ENCODE measurements around the gene LHPP. TPM values are rescaled to one million over a fixed set of nuclear protein-coding genes. Genes with fewer than 3 reads are reported as not detected.
A peak's percentile ranks its signal among the peaks of the same experiment; 100 is the strongest.

Gene LHPP
- total RNA-seq, 2 experiments from 2014 or later, result 17.7 TPM

GRCh38 chr10:124493214-124493882 lies 31.7 kb downstream of the LHPP start:
- H3K27ac Mint-ChIP-seq, result no peak overlapping the region
- intact Hi-C loops (cut with micrococcal nuclease), result no loop called here
- H3K4me1 Mint-ChIP-seq (ENCODE audit: low read depth), result peaks cover 11% of the 10 kb centered on the region
- peaks cover 9% of the 10 kb centered on the region for H3K36me3 Mint-ChIP-seq (ENCODE audit: low read depth)
- no peak for DNase-seq
- CTCF ChIA-PET, result interaction anchor here (1.1 kb wide), 1 partner anchor 252 kb away, joined by 3 read pairs; no protein-coding TSS in a partner anchor
- no peaks in the 10 kb centered on the region for H3K27me3 Mint-ChIP-seq (ENCODE audit: low read depth)
- H3K4me3 Mint-ChIP-seq, result no peak overlapping the region
- no peaks in the 10 kb centered on the region for H3K9me3 Mint-ChIP-seq

DNA sequence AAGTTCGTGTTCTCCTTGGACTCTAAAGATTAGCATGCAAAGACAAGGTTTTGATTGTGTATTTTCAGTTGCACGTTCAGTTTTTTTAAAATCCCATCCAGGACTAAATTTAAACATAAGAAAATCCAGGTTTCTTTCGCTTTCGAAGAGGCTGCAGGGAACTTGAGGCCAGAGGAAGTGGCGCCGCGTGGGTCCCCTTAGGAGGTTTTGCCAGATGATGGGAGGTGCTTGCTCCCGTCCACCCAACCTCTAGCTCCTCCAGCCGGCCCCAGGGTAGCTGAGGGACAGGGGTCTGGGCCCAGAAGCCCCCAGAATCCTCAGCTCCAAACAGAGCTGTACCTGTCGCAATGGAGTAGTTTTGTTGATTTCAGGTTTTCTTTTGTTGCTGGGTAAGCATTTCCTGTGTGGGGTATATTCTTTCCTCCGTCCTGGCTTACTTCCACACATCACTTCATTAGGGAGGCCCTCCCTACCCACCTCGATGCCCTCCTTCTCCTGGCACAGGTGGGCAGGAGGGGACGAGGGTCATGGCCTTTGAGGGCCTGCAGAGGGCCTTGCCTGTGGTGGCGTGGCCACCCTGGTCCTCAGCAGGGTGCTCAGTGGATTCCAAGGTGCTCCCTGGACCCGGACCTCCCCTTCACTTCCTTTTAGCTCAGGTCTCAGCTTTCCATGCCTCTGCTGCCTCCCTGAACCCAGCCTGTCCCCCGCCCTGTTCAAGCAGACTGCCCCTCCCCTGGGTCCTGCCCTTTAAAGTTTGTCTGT lies 32.6 kb downstream of the LHPP start:
- Mint-ChIP-seq H3K27ac (no peak overlapping the region), H3K27me3 (ENCODE audit: low read depth) (no peaks in the 10 kb centered on the region), H3K36me3 (ENCODE audit: low read depth) (peaks cover 9% of the 10 kb centered on the region), H3K9me3 (no peaks in the 10 kb centered on the region), H3K4me3 (peak overlapping the region; percentile 44), H3K4me1 (ENCODE audit: low read depth) (peaks cover 11% of the 10 kb centered on the region)
- peak; percentile 25 for DNase-seq
- CTCF ChIA-PET, result interaction anchor here (1.0 to 1.7 kb wide), 4 partner anchors 36 to 498 kb away, joined by 3 to 5 read pairs (median 4); no protein-coding TSS in a partner anchor
- intact Hi-C loops (cut with micrococcal nuclease), result no loop called here

DNA sequence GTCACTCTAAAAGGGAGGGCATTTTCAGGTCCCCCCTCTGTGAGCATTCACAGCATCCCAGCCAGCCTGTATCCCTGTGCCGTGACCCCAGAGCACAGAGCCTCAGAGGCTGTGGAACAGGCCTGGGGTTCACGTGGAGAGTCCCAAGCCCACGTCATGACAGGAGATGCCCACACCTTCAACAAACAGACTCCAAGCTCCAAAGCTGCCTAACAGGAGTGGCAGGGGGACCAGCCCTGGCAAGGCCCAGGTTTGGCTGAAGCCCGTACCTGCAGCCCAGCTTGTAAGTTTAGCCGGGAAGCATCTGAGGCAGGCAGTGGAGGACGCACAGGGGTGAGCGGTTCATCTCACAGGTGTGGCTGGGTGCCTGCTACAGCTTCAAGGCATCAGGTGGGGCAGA lies 33.5 kb downstream of the LHPP start:
- Mint-ChIP-seq H3K27me3 (ENCODE audit: low read depth) (no peaks in the 10 kb centered on the region), H3K4me3 (no peak overlapping the region), H3K36me3 (ENCODE audit: low read depth) (peaks cover 7% of the 10 kb centered on the region), H3K27ac (no peak overlapping the region), H3K9me3 (no peaks in the 10 kb centered on the region), H3K4me1 (ENCODE audit: low read depth) (peaks cover 11% of the 10 kb centered on the region)
- CTCF ChIA-PET, result interaction anchor here (1.0 to 1.7 kb wide), 3 partner anchors 35 to 499 kb away, joined by 3 to 5 read pairs (median 4); no protein-coding TSS in a partner anchor
- no peak for DNase-seq
- intact Hi-C loops (cut with micrococcal nuclease), result no loop called here

- peaks cover 8% of the 10 kb centered on the region for H3K36me3 Mint-ChIP-seq (ENCODE audit: low read depth)
- intact Hi-C loops (cut with micrococcal nuclease), result no loop called here
- H3K4me1 Mint-ChIP-seq (ENCODE audit: low read depth), result peaks cover 11% of the 10 kb centered on the region
- CTCF ChIA-PET, result interaction anchor here (1.7 kb wide), 1 partner anchor 246 kb away, joined by 5 read pairs; no protein-coding TSS in a partner anchor
- H3K9me3 Mint-ChIP-seq, result peaks cover under 1% of the 10 kb centered on the region
- DNase-seq, result no peak
- H3K4me3 Mint-ChIP-seq, result no peak overlapping the region
- no peak overlapping the region for H3K27ac Mint-ChIP-seq
- no peaks in the 10 kb centered on the region for H3K27me3 Mint-ChIP-seq (ENCODE audit: low read depth)
These were observed 34.1 kb downstream of the LHPP start for GRCh38 chr10:124495725-124496124.

GRCh38 chr10:124496150-124496549 lies 34.5 kb downstream of the LHPP start:
- Mint-ChIP-seq H3K4me3 (no peak overlapping the region), H3K27ac (no peak overlapping the region), H3K9me3 (peaks cover 4% of the 10 kb centered on the region), H3K27me3 (ENCODE audit: low read depth) (no peaks in the 10 kb centered on the region), H3K36me3 (ENCODE audit: low read depth) (peaks cover 12% of the 10 kb centered on the region), H3K4me1 (ENCODE audit: low read depth) (peaks cover 11% of the 10 kb centered on the region)
- DNase-seq, result no peak
- CTCF ChIA-PET, result no interaction called here
- intact Hi-C loops (cut with micrococcal nuclease), result no loop called here

DNA sequence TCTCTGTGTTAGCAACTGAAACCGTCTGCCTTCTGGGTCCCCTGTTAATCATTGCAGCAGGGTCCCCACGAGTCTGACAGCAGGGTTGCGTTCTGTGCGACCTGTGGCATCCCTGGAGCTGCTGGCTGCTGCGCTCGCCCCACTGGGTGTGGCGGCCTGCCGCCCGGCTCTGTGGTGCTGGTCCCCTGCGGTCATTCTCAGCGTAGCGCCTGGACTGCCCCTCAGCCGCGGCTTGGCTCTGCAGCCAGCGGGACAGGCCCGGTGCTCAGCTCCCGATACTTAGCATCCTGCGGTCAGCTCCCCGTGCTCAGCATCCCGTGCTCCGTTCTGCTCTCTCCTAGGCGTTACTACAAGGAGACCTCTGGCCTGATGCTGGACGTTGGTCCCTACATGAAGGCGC lies 35.0 kb downstream of the LHPP start:
- intact Hi-C loops (cut with micrococcal nuclease), result no loop called here
- H3K9me3 Mint-ChIP-seq, result peaks cover 4% of the 10 kb centered on the region
- H3K27ac Mint-ChIP-seq, result no peak overlapping the region
- CTCF ChIA-PET, result no interaction called here
- H3K36me3 Mint-ChIP-seq (ENCODE audit: low read depth), result peaks cover 14% of the 10 kb centered on the region
- H3K27me3 Mint-ChIP-seq (ENCODE audit: low read depth), result no peaks in the 10 kb centered on the region
- peaks cover 11% of the 10 kb centered on the region for H3K4me1 Mint-ChIP-seq (ENCODE audit: low read depth)
- no peak for DNase-seq
- H3K4me3 Mint-ChIP-seq, result no peak overlapping the region

DNA sequence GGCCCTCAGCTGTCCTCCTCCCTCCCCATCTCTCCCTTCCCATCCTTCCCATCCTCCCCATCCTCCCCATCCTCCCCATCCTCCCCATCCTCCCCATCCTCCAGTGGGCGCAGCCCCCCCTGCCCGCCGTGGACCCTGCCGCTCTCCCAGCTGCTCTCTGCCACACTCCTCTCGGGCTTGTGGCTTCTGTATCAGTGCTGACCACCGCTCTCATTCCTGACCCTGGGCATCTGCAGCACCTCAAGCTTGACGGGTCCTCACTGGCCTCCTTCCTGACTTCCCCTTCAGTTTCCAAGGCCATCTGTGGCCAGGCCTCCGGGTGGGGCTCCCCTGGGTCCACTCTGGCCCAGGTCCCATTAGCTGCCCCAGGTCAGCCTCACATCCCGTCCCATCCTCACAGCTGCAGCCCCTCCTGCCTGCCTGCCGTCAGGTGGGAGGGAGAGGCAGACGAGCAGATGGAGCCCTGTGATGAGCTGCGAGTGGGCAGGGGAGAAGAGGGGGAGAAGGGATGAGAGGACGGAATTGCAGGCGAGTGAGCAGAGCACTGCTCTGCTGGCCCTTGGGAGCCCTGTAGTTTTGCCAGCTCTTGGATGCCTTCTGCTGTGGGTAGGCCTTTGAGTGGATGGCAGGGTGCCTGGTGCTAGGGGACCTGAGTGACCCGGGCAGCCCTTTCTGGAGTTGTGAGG lies 35.7 kb downstream of the LHPP start:
- intact Hi-C loops (cut with micrococcal nuclease), result no loop called here
- DNase-seq, result no peak
- Mint-ChIP-seq H3K4me3 (no peak overlapping the region), H3K27ac (no peak overlapping the region), H3K27me3 (ENCODE audit: low read depth) (no peaks in the 10 kb centered on the region), H3K4me1 (ENCODE audit: low read depth) (peaks cover 11% of the 10 kb centered on the region), H3K9me3 (peaks cover 4% of the 10 kb centered on the region), H3K36me3 (ENCODE audit: low read depth) (peaks cover 14% of the 10 kb centered on the region)
- CTCF ChIA-PET, result no interaction called here

GRCh38 chr10:124498056-124498455 lies 36.4 kb downstream of the LHPP start:
- H3K27me3 Mint-ChIP-seq (ENCODE audit: low read depth), result no peaks in the 10 kb centered on the region
- peaks cover 14% of the 10 kb centered on the region for H3K36me3 Mint-ChIP-seq (ENCODE audit: low read depth)
- CTCF ChIA-PET, result no interaction called here
- DNase-seq, result no peak
- H3K4me1 Mint-ChIP-seq (ENCODE audit: low read depth), result peaks cover 11% of the 10 kb centered on the region
- no peak overlapping the region for H3K4me3 Mint-ChIP-seq
- H3K27ac Mint-ChIP-seq, result no peak overlapping the region
- intact Hi-C loops (cut with micrococcal nuclease), result no loop called here
- peaks cover 4% of the 10 kb centered on the region for H3K9me3 Mint-ChIP-seq

DNA sequence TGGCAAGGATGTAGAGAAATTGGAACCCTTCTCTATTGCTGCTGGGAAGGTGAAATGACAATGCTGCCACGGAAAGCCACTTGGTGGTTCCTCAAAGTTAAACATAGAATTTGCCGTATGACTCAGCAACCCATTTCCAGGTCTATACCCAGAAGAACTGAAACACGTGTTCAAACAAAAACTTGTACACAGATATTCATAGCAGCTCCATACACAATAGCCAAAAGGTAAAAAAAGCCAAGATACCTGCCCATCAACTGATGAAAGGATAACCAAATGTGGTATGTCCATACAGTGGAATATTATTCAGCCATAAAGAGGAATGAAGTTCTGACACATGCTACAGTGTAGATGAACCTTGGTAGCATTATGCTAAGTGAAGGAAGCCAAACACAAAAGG lies 39.1 kb downstream of the LHPP start:
- Mint-ChIP-seq H3K36me3 (ENCODE audit: low read depth) (peaks cover 14% of the 10 kb centered on the region), H3K9me3 (peaks cover 4% of the 10 kb centered on the region), H3K4me1 (ENCODE audit: low read depth) (no peaks in the 10 kb centered on the region), H3K4me3 (no peak overlapping the region), H3K27me3 (ENCODE audit: low read depth) (no peaks in the 10 kb centered on the region), H3K27ac (no peak overlapping the region)
- intact Hi-C loops (cut with micrococcal nuclease), result no loop called here
- CTCF ChIA-PET, result no interaction called here
- peak; percentile 30 for DNase-seq

DNA sequence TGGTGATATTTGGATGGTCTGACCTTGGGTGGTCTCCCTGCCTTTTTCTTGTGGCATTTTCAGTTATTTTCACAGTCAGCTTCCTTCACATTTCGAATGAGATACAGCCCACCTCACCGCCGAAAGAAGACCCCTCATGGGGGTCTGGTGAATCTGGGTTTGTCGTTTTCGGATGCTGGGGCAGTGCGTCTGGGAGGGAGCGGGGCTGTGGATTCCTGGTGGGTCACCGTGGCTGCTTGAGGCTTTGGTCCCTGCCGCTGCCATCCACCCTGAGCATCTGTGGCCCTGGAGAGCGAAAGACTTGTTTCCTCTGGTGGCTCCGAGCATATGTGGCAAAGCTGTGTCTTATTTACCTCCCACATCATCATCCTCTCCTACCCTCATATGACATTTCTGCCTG lies 43.1 kb downstream of the LHPP start:
- no peak for DNase-seq
- intact Hi-C loops (cut with micrococcal nuclease), result no loop called here

DNA sequence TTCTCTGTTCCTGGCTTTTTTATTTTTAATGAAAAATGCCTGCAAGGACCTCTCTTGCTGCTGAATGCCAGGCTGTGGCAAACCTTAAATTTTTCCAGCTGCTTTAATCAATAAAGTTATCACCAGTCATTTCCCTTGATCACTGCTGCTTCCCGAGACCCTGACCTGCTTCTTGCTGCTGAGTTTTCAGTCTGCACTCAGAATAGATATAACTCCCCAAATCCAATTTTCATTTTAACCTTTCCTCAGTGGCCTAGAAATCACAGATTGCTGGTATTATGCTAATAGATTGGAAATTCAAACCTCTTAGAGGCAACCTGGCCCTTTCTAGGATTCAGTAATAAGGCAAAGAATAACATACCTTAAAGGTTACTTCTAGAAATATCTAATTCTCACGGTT lies 43.7 kb downstream of the LHPP start:
- no peaks in the 10 kb centered on the region for H3K27me3 Mint-ChIP-seq (ENCODE audit: low read depth)
- intact Hi-C loops (cut with micrococcal nuclease), result no loop called here
- no peaks in the 10 kb centered on the region for H3K4me1 Mint-ChIP-seq (ENCODE audit: low read depth)
- peaks cover 11% of the 10 kb centered on the region for H3K36me3 Mint-ChIP-seq (ENCODE audit: low read depth)
- DNase-seq, result no peak
- no peak overlapping the region for H3K27ac Mint-ChIP-seq
- CTCF ChIA-PET, result interaction anchor here (1.0 kb wide), 1 partner anchor 101 kb away, joined by 3 read pairs; no protein-coding TSS in a partner anchor
- peaks cover 4% of the 10 kb centered on the region for H3K9me3 Mint-ChIP-seq
- H3K4me3 Mint-ChIP-seq, result no peak overlapping the region

More for the DNA sequence above, 43.1 kb downstream of the LHPP start:
- Mint-ChIP-seq H3K36me3 (ENCODE audit: low read depth) (peaks cover 12% of the 10 kb centered on the region), H3K27me3 (ENCODE audit: low read depth) (no peaks in the 10 kb centered on the region), H3K4me1 (ENCODE audit: low read depth) (no peaks in the 10 kb centered on the region), H3K9me3 (peaks cover 4% of the 10 kb centered on the region), H3K27ac (no peak overlapping the region), H3K4me3 (no peak overlapping the region)
- CTCF ChIA-PET, result no interaction called here

DNA sequence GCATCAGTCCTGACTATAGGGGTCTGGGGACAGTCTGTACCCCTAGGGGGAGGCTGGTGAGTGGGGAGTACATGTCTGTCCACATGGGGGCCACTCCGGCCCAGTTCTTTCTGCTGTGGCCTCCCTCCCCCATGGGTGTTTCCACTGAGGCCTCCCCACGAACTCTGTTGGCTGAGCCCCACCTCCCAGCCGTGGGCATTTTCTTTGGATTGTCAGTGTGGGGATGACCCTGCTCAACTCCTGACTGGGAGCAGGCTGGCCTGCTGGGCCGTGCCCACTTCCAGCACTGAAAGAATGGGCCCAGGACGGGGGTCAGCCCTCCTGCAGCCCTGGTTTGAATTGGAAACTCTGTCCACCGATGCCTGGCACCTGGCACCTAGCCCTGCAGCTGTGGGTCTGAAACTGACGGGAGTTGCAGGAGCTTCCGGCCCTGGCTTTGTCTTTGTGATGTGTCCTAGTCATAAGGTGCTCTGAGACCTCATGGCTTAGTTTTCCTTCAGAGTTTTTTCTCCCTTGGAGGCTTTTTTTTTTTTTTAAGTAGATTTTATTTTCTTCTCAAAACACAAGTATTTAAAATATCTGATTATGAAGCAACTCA lies 46.5 kb downstream of the LHPP start:
- DNase-seq, result no peak
- Mint-ChIP-seq H3K27ac (no peak overlapping the region), H3K9me3 (no peaks in the 10 kb centered on the region), H3K27me3 (ENCODE audit: low read depth) (no peaks in the 10 kb centered on the region), H3K4me3 (no peak overlapping the region), H3K4me1 (ENCODE audit: low read depth) (peaks cover 4% of the 10 kb centered on the region), H3K36me3 (ENCODE audit: low read depth) (no peaks in the 10 kb centered on the region)
- CTCF ChIA-PET, result no interaction called here
- intact Hi-C loops (cut with micrococcal nuclease), result no loop called here
